COR-L47 (cell line): ENCODE data around the gene PTGES3L.

Experiments
- DNase-seq: peaks from one replicate; lab custom pipeline; 2025; lab: John Stamatoyannopoulos, UW

The PTGES3L gene

GRCh38 chr17:42919522-42920077 is 60.3 kb downstream of the PTGES3L start:
- peak; percentile 4 for DNase-seq

GRCh38 chr17:42918902-42919521 is 60.9 kb downstream of the PTGES3L start:
- peak; percentile 88 for DNase-seq
